Lung (tissue), 12 donors: ENCODE results near the gene SOX2. TPM values are rescaled to one million over a fixed set of nuclear protein-coding genes. Genes with fewer than 3 reads are reported as not detected.

Experiments used
- ATAC-seq: fragments of 200-7000 bp; cut with Tn5 transposase; one replicate; pipeline ENCODE4 v1.9.1; 2020; ENCODE audit warnings: moderate number of reproducible peaks; ENCODE audit not compliant: insufficient read depth, low FRiP score
- DNase-seq, 3 donors: peaks; one replicate each; pipeline ENCODE4 v3.0.0-alpha.2; 2013 to 2017
- H3K27ac ChIP-seq, 2 donors: one replicate each; pipeline ENCODE4 v1.5.1; 2013; ENCODE audit warnings: mild to moderate bottlenecking in 2 of 2, moderate library complexity in 2 of 2, control low read depth in 1 of 2, inconsistent platforms in 1 of 2, low read depth in 1 of 2, low read length in 1 of 2
- H3K27me3 ChIP-seq, 3 donors: one replicate each; pipeline ENCODE4 v1.5.1; 2013; ENCODE audit warnings: low read length in 2 of 3; ENCODE audit not compliant: control insufficient read depth in 3 of 3, insufficient read depth in 3 of 3
- H3K36me3 ChIP-seq, 4 donors: one replicate each; pipeline ENCODE4 v1.5.1; 2013; ENCODE audit warnings: low read length in 4 of 4, mild to moderate bottlenecking in 1 of 4, moderate library complexity in 1 of 4; ENCODE audit not compliant: control insufficient read depth in 4 of 4, insufficient read depth in 4 of 4
- H3K4me1 ChIP-seq, 5 donors: one replicate each; pipeline ENCODE4 v1.5.1; 2013; ENCODE audit warnings: low read length in 5 of 5, mild to moderate bottlenecking in 2 of 5, moderate library complexity in 1 of 5; ENCODE audit not compliant: control insufficient read depth in 5 of 5, insufficient read depth in 5 of 5
- H3K4me3 ChIP-seq: one replicate; pipeline ENCODE4 v1.5.1; 2013; ENCODE audit warnings: mild to moderate bottlenecking, control low read depth, moderate library complexity
- H3K9ac ChIP-seq, 2 donors: one replicate each; pipeline ENCODE4 v1.5.1; 2013; ENCODE audit warnings: low read length in 2 of 2, control low read depth in 1 of 2; ENCODE audit not compliant: insufficient read depth in 1 of 2
- H3K9me3 ChIP-seq, 4 donors: one replicate each; pipeline ENCODE4 v1.5.1; 2013; ENCODE audit warnings: low read length in 3 of 4, mild to moderate bottlenecking in 1 of 4, moderate library complexity in 1 of 4; ENCODE audit not compliant: control insufficient read depth in 4 of 4, insufficient read depth in 3 of 4
- WGBS, 2 donors: extraction: QIAGEN DNeasy Blood & Tissue Kit; methylation state at CpG; one replicate each; pipeline ENCODE4 v1.1.7; 2013; 5-methylcytosine and 5-hydroxymethylcytosine counted together
- polyA plus RNA-seq, 2 donors: library from polyadenylated mRNA; stranded (reverse); fragments of 200-250 nt; gene quantifications; one replicate each; pipeline ENCODE4 v1.2.1, GENCODE V29; 2013
- total RNA-seq, 2 donors: library from RNA; depleted of rRNA in 1 of 2; stranded (reverse); fragments of >200 nt in 1 of 2; gene quantifications; one replicate each; pipeline ENCODE4 v1.2.1, GENCODE V29; 2014 to 2021
- TF ChIP-seq, protein P1 (sequence below): IDR thresholded peaks from 2 replicates; pipeline ENCODE4 v1.5.1; 2012; ENCODE audit warnings: mild to moderate bottlenecking; ENCODE audit errors: control extremely low read depth, extremely low read depth
- donor health status: control.
- donor health status: control.
- donor health status: Bipolar disorder and iron deficiency.
- donor health status: healthy.
- donor health status: DM: yes; HTN: yes; CAD: no.

The SOX2 gene
- total and polyA plus RNA-seq, 4 donors, result 4.4 to 16.4 (median 7.3) TPM

DNA sequence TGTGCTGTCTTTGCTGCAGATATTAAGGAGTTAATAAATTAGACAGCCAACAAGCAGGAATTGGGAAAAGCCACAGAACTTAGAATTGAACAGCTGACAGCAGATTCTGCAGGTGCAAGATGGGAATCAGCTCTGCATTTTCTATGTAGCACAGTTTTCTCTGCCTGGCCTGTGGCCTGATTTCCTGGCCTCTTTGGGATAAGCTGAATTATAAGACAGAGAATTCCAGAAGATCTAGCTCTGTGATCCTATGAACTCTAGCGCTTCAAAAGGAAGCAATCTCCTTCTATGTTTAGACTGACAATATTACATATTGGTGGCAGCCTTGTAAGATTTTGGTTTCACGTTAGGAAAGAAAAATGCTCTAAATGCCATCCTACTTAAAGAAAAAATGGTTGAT is 24.0 kb upstream of the SOX2 start:
- H3K4me3 ChIP-seq, result no peak overlapping the region
- H3K36me3 ChIP-seq, result no peaks in the 10 kb centered on the region
- 63 to 70% methylated on average over 2 of the region's 2 CpGs for WGBS, 2 donors
- H3K9ac ChIP-seq, result no peak overlapping the region
- ATAC-seq (no peak), DNase-seq (no peak)
- no peaks in the 10 kb centered on the region for H3K4me1 ChIP-seq
- H3K9me3 ChIP-seq, result no peaks in the 10 kb centered on the region
- no peak overlapping the region for H3K27ac ChIP-seq
- no peaks in the 10 kb centered on the region for H3K27me3 ChIP-seq
- TF ChIP-seq, protein P1, sequence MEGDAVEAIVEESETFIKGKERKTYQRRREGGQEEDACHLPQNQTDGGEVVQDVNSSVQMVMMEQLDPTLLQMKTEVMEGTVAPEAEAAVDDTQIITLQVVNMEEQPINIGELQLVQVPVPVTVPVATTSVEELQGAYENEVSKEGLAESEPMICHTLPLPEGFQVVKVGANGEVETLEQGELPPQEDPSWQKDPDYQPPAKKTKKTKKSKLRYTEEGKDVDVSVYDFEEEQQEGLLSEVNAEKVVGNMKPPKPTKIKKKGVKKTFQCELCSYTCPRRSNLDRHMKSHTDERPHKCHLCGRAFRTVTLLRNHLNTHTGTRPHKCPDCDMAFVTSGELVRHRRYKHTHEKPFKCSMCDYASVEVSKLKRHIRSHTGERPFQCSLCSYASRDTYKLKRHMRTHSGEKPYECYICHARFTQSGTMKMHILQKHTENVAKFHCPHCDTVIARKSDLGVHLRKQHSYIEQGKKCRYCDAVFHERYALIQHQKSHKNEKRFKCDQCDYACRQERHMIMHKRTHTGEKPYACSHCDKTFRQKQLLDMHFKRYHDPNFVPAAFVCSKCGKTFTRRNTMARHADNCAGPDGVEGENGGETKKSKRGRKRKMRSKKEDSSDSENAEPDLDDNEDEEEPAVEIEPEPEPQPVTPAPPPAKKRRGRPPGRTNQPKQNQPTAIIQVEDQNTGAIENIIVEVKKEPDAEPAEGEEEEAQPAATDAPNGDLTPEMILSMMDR, result no peak

DNA sequence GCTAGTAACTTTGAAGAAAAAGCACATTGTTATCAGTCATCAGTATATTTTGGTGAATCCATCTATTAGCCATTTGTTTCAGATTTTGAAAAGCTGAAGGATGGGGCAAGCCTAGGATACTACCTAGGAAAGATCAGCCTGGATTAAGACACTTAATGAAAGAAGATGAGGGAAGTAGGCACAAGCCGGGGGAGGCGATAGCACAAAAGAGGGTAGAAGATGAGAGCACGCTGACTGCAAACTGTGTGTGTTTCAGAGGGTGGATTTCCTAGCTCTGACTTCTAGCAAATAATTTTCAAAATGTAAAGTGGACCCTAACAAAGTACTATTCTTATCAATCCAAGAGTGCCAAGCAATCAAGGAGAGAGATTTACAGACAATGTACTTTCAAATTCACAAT is 22.2 kb upstream of the SOX2 start:
- Histone ChIP-seq H3K9me3 (no peaks in the 10 kb centered on the region), H3K27ac (no peak overlapping the region), H3K9ac (no peak overlapping the region), H3K4me1 (no peaks in the 10 kb centered on the region), H3K27me3 (peaks cover 0 to 8% (median 3%) of the 10 kb centered on the region in 3 donors), H3K36me3 (no peaks in the 10 kb centered on the region), H3K4me3 (no peak overlapping the region)
- ATAC-seq (no peak), DNase-seq (no peak)
- 95 to 99% methylated on average over 3 of the region's 3 CpGs for WGBS, 2 donors
- TF ChIP-seq, protein P1, result no peak

DNA sequence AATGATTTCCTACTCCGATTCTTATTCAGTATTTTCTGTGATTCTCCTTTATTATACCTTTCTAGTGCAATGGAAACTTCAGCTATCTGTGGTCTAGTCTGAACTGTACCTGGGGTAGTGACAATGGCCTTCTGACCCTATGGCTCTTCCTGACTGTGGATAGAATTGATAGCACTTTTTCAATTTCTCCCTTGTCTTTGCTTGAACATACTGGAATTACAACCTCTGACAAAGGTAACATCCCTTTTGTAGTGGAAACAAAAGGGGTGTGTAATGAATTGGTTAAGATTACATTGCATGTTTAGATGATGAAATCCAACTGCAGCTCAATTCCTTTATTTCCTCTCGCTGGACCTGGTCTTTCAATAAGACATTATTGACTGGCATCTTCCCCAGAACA is 21.0 kb upstream of the SOX2 start:
- Histone ChIP-seq H3K9ac (no peak overlapping the region), H3K4me3 (no peak overlapping the region), H3K36me3 (no peaks in the 10 kb centered on the region), H3K27me3 (peaks cover 0 to 11% (median 3%) of the 10 kb centered on the region in 3 donors), H3K4me1 (peaks cover 0 to 7% (median 3%) of the 10 kb centered on the region in 5 donors), H3K27ac (no peak overlapping the region), H3K9me3 (no peaks in the 10 kb centered on the region)
- no peak for ATAC-seq
- 79 to 88% methylated on average over 2 of the region's 2 CpGs for WGBS, 2 donors
- DNase-seq, result no peak
- TF ChIP-seq, protein P1, result no peak

DNA sequence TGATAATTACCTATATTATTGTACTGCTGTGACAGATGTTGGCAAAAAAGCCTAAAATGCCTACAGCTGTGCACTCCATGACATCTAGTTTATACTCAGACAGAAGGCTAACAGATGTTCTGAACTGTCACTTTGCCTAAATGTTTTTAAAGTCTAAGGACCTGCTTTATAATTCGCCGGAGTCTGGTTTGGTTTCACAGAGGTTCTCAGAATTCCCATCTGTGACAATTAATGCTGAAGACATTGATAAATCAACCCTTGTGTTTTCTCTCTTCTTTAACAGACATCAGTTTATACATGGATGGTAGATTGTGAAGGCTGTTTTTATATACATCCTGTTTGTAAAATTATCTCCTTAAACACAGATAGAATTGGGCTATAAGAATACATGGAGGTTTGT is 19.8 kb upstream of the SOX2 start:
- no peak overlapping the region for H3K9ac ChIP-seq
- no peak for ATAC-seq
- WGBS, 2 donors, result 63 to 67% methylated on average over 2 of the region's 2 CpGs
- no peak for DNase-seq
- H3K4me3 ChIP-seq, result no peak overlapping the region
- TF ChIP-seq, protein P1, result no peak
- H3K36me3 ChIP-seq, result no peaks in the 10 kb centered on the region
- H3K9me3 ChIP-seq, result no peaks in the 10 kb centered on the region
- peaks cover 3 to 10% (median 6%) of the 10 kb centered on the region in 5 donors for H3K4me1 ChIP-seq
- H3K27me3 ChIP-seq, result peaks cover 0 to 21% (median 12%) of the 10 kb centered on the region in 3 donors
- H3K27ac ChIP-seq, result no peak overlapping the region
